A673 (cell line): Measurements from ENCODE around the gene ATG4A. TPM values are rescaled to one million over a fixed set of nuclear protein-coding genes. Genes with fewer than 3 reads are reported as not detected.

Source experiments
- BruUV-seq: library from RNA; stranded (reverse); fragments of 400-500 nt; replicated peaks from 2 replicates; lab custom pipeline; 2021; lab: Mats Ljungman, UMichigan
- CTCF ChIA-PET: fragments of 300-600 bp; sonication (Branson Sonifier 250); formaldehyde crosslinking; loops from one replicate; lab custom pipeline; 2022; ENCODE audit warnings: antibody characterized with exemption; lab: Charles Lee
- POLR2A ChIA-PET: fragments of 300-600 bp; sonication (Branson Sonifier 250); formaldehyde crosslinking; loops from one replicate; lab custom pipeline; 2022; ENCODE audit warnings: antibody characterized with exemption; ENCODE audit not compliant: low non-redundant PET; lab: Charles Lee
- DNase-seq: peaks from one replicate; pipeline ENCODE4 v3.0.0-alpha.2; 2015; ENCODE audit warnings: low spot score
- H3K27ac ChIP-seq: fragments of 200-600 bp; sonication (generic); 2 replicates; pipeline ENCODE4 v1.5.1; 2016; ENCODE audit warnings: mixed run types, low read depth, mild to moderate bottlenecking, mixed read lengths, antibody characterized with exemption, low read length; ENCODE audit not compliant: poor library complexity, severe bottlenecking
- H3K27me3 ChIP-seq: fragments of 200-600 bp; sonication (generic); replicated peaks from 2 replicates; pipeline ENCODE4 v1.6.1; 2017; ENCODE audit warnings: mixed run types, low read depth, mild to moderate bottlenecking, mixed read lengths, antibody characterized with exemption, low read length; ENCODE audit not compliant: insufficient read depth, poor library complexity
- H3K36me3 ChIP-seq: fragments of 200-600 bp; sonication (generic); 2 replicates; pipeline ENCODE4 v1.6.1; 2016; ENCODE audit warnings: mixed run types, mild to moderate bottlenecking, mixed read lengths, antibody characterized with exemption, low read length; ENCODE audit not compliant: insufficient read depth, poor library complexity, severe bottlenecking
- H3K4me1 ChIP-seq: fragments of 200-600 bp; sonication (generic); 2 replicates; pipeline ENCODE4 v1.6.1; 2017; ENCODE audit warnings: mixed run types, mild to moderate bottlenecking, mixed read lengths, antibody characterized with exemption, low read length; ENCODE audit not compliant: insufficient read depth, poor library complexity, severe bottlenecking
- H3K4me3 ChIP-seq: fragments of 200-600 bp; sonication (generic); 2 replicates; pipeline ENCODE4 v1.5.1; 2016; ENCODE audit warnings: low read depth, mixed run types, mild to moderate bottlenecking, mixed read lengths, low read length; ENCODE audit not compliant: poor library complexity, severe bottlenecking
- H3K9me3 ChIP-seq: fragments of 200-600 bp; sonication (generic); 2 replicates; pipeline ENCODE4 v1.6.1; 2016; ENCODE audit warnings: mixed run types, low read depth, mild to moderate bottlenecking, mixed read lengths, antibody characterized with exemption, low read length; ENCODE audit not compliant: poor library complexity, severe bottlenecking
- EZH2 ChIP-seq: fragments of 200-600 bp; sonication (generic); IDR thresholded peaks from 2 replicates; pipeline ENCODE4 v1.6.1; 2017; ENCODE audit warnings: borderline replicate concordance, low read depth, mild to moderate bottlenecking, mixed read lengths, antibody characterized with exemption, low read length; ENCODE audit not compliant: poor library complexity, severe bottlenecking
- intact Hi-C: fragments of 100-400 bp; cut with micrococcal nuclease; formaldehyde crosslinking; loops from one replicate; pipeline ENCODE4 v1.10.0; 2022; ENCODE audit not compliant: unreplicated experiment
- total RNA-seq: library from RNA; stranded (reverse); gene quantifications from 2 replicates; pipeline ENCODE4 v1.2.3, GENCODE V29; 2021
- TF ChIP-seq, protein P1 (sequence below): fragments of 300-800, 200-600 bp; sonication (generic); conservative IDR thresholded peaks from 2 replicates; pipeline ENCODE4 v1.5.1; 2017; ENCODE audit warnings: low read depth, mild to moderate bottlenecking, antibody characterized with exemption, low read length, moderate library complexity, mixed read lengths

The ATG4A gene
- total RNA-seq, 1 experiment from 2014 or later = 4.8 TPM

DNA sequence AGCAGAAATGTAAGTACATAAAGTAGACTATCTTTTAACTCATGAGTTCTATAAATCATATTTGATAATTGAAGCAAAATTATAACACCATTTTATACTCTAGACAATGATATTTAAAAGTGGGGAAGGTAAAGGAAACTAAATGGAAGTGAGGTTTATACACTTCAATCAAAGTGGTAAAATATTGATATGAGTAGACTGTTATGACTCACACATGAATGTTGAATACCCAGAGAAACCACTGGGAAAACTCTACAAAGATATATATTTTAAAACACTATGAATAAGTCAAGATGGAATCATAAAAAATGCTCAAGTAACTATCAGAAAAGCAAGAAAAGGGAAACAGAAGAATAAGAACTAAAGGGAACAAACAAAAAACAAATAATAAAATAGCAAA is 38.4 kb upstream of the ATG4A start:
- Histone ChIP-seq H3K9me3 (no peaks in the 10 kb centered on the region), H3K36me3 (no peaks in the 10 kb centered on the region), H3K27me3 (peaks cover 29% of the 10 kb centered on the region), H3K4me1 (no peaks in the 10 kb centered on the region), H3K27ac (no peak overlapping the region), H3K4me3 (no peak overlapping the region)
- CTCF ChIA-PET = no interaction called here
- POLR2A ChIA-PET = no interaction called here
- intact Hi-C loops = no loop called here
- TF ChIP-seq, protein P1, sequence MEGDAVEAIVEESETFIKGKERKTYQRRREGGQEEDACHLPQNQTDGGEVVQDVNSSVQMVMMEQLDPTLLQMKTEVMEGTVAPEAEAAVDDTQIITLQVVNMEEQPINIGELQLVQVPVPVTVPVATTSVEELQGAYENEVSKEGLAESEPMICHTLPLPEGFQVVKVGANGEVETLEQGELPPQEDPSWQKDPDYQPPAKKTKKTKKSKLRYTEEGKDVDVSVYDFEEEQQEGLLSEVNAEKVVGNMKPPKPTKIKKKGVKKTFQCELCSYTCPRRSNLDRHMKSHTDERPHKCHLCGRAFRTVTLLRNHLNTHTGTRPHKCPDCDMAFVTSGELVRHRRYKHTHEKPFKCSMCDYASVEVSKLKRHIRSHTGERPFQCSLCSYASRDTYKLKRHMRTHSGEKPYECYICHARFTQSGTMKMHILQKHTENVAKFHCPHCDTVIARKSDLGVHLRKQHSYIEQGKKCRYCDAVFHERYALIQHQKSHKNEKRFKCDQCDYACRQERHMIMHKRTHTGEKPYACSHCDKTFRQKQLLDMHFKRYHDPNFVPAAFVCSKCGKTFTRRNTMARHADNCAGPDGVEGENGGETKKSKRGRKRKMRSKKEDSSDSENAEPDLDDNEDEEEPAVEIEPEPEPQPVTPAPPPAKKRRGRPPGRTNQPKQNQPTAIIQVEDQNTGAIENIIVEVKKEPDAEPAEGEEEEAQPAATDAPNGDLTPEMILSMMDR = no peak
- TF ChIP-seq EZH2 = no peak
- no TSS peak for BruUV-seq
- no peak for DNase-seq

DNA sequence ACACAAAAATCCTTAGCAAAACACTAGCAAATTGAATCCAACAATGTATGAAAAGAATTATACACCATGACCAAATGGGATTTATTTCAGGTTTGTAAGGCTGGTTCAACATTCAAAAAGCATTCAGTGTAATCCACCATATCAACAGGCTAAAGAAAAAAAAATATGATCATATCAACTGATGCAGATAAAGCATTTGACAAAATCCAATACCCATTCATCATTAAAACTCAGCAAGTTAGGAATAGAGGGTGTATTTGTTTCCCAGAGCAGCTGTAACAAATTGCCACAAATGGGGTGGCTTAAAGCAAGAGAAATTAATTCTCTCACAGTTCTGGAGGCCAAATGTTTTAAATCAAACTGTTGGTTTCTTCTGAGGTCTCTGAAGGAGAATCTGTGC is 36.0 kb upstream of the ATG4A start:
- H3K4me1 ChIP-seq = no peaks in the 10 kb centered on the region
- H3K27me3 ChIP-seq = peaks cover 29% of the 10 kb centered on the region
- POLR2A ChIA-PET = no interaction called here
- H3K36me3 ChIP-seq = no peaks in the 10 kb centered on the region
- TF ChIP-seq EZH2 = no peak
- CTCF ChIA-PET = no interaction called here
- no peak for DNase-seq
- BruUV-seq = no TSS peak
- H3K27ac ChIP-seq = no peak overlapping the region
- intact Hi-C loops = no loop called here
- H3K9me3 ChIP-seq = no peaks in the 10 kb centered on the region
- no peak overlapping the region for H3K4me3 ChIP-seq

DNA sequence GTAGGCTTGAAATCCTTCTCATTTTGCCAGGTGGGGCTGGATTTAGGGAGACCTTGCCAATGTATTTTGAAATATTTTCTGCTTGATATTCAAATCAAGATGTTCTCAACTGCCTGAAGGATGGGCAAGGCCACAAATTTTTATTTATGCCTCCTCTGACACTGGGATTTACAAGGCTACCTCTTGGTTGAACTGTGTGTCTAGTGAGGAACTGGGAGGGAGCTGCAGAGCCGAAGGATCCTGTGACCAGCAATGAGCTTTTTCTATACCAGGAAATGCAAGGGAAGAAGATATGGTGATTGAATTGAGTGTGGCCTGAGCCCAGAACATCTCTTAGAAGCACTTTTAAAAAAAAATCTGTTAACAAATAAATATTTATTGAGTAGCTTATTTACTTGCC is 31.8 kb upstream of the ATG4A start:
- no TSS peak for BruUV-seq
- H3K9me3 ChIP-seq = no peaks in the 10 kb centered on the region
- intact Hi-C loops = no loop called here
- POLR2A ChIA-PET = no interaction called here
- DNase-seq = no peak
- H3K36me3 ChIP-seq = no peaks in the 10 kb centered on the region
- H3K27ac ChIP-seq = no peak overlapping the region
- H3K4me3 ChIP-seq = no peak overlapping the region
- TF ChIP-seq, protein P1 = no peak
- CTCF ChIA-PET = no interaction called here
- H3K4me1 ChIP-seq = no peaks in the 10 kb centered on the region
- peaks cover 31% of the 10 kb centered on the region for H3K27me3 ChIP-seq

DNA sequence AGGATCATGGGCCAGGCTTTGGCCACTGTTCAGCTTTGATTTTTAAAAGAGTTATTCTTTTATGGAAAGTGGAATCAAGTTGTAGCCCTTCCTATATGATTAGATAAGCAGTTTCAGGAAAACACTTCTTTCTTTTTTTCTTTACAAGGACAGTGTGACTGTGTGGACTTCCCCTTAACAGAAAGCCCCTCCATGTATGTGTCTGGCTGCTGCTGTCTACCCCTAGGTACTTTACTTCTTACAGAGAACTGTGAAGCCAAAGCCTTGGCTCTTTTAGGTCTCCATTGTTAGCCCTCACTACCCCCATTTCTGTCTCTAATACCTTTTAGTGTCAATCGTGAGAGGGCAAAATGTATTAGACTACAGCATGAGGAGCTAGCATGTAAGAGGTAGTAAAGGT is 27.6 kb upstream of the ATG4A start:
- no peak overlapping the region for H3K4me3 ChIP-seq
- POLR2A ChIA-PET = no interaction called here
- H3K4me1 ChIP-seq = no peaks in the 10 kb centered on the region
- intact Hi-C loops = no loop called here
- no peaks in the 10 kb centered on the region for H3K36me3 ChIP-seq
- H3K27me3 ChIP-seq = peaks cover 21% of the 10 kb centered on the region
- CTCF ChIA-PET = no interaction called here
- H3K27ac ChIP-seq = no peak overlapping the region
- H3K9me3 ChIP-seq = no peaks in the 10 kb centered on the region
- no peak for TF ChIP-seq EZH2
- TF ChIP-seq, protein P1 = no peak
- BruUV-seq = no TSS peak
- no peak for DNase-seq
